ENCODE data around the gene STAMBPL1. TPM values are rescaled to one million over a fixed set of nuclear protein-coding genes. Genes with fewer than 3 reads are reported as not detected.

Gene STAMBPL1
- polyA plus RNA-seq, 1 of the 3 experiments (the other 2 are of a cell fraction) = 25.1 TPM

- Histone ChIP-seq H4K20me1 (ENCODE audit: insufficient read depth) (no peaks in the 10 kb centered on the region), H3K4me1 (ENCODE audit: control insufficient read depth in 1 of 2, insufficient read depth in 2 of 2, low read depth in 1 of 2, low read length in 1 of 2) (peaks cover 0 to 2% of the 10 kb centered on the region in 2 experiments; a peak in 1 of 4 replicates), H3K27me3 (ENCODE audit: insufficient read depth) (no peaks in the 10 kb centered on the region), H3K79me2 (ENCODE audit: insufficient read depth) (no peaks in the 10 kb centered on the region), H3K9me3 (no peaks in the 10 kb centered on the region), H3K4me2 (no peak overlapping the region), H3K27ac (ENCODE audit: low read depth in 2 of 2, low read length in 1 of 2) (no peak overlapping the region), H3F3A (replicated peaks; ENCODE audit: insufficient read depth) (no peaks in the 10 kb centered on the region), H3K9ac (no peak overlapping the region), H3K36me3 (replicated peaks in 1 of 2; ENCODE audit: control insufficient read depth in 1 of 2, insufficient read depth in 2 of 2, low read length in 1 of 2) (no peaks in the 10 kb centered on the region), H2AFZ (ENCODE audit: low read depth) (no peak overlapping the region), H3K4me3 (ENCODE audit: low read depth in 2 of 2, low read length in 1 of 2) (no peak overlapping the region), H3K9me2 (no peaks in the 10 kb centered on the region)
- POLR2A ChIA-PET = no interaction called here
- DNase-seq = no peak
- CTCF ChIA-PET = interaction anchor here (1.6 to 3.4 kb wide), 2 partner anchors 25 to 71 kb away, joined by 3 to 20 read pairs; no protein-coding TSS in a partner anchor
- WGBS (ENCODE audit: low lambda C conversion rate) = 93% methylated on average over 6 of the region's 6 CpGs
- TF ChIP-seq ZBTB33 (IDR thresholded peaks at IDR 0.05; ENCODE audit: borderline replicate concordance, low read depth) (no peak), RFX5 (IDR thresholded peaks at IDR 0.05; ENCODE audit: low read length) (no peak), EZH2phosphoT487 (IDR thresholded peaks at IDR 0.05; ENCODE audit: borderline replicate concordance, low read depth) (no peak), FOSL2 (IDR thresholded peaks at IDR 0.05; ENCODE audit: borderline replicate concordance, low read depth) (no peak), IRF3 (IDR thresholded peaks at IDR 0.05; ENCODE audit: low read depth, low read length) (no peak)
These were observed 78.7 kb downstream of the STAMBPL1 start for GRCh38 chr10:88958721-88959120.

GRCh38 chr10:88960802-88961201 lies 80.8 kb downstream of the STAMBPL1 start:
- H2AFZ ChIP-seq (ENCODE audit: low read depth) = no peak overlapping the region
- no peaks in the 10 kb centered on the region for H3K27me3 ChIP-seq (ENCODE audit: insufficient read depth)
- ChIA-PET POLR2A (no interaction called here), CTCF (no interaction called here)
- no peak overlapping the region for H3K27ac ChIP-seq (ENCODE audit: low read depth in 2 of 2, low read length in 1 of 2)
- no peaks in the 10 kb centered on the region for H3K9me2 ChIP-seq
- H3K4me3 ChIP-seq (ENCODE audit: low read depth in 2 of 2, low read length in 1 of 2) = no peak overlapping the region
- H4K20me1 ChIP-seq (ENCODE audit: insufficient read depth) = no peaks in the 10 kb centered on the region
- WGBS (ENCODE audit: low lambda C conversion rate) = 90% methylated on average over 1 of the region's 1 CpG
- H3K36me3 ChIP-seq (replicated peaks in 1 of 2; ENCODE audit: control insufficient read depth in 1 of 2, insufficient read depth in 2 of 2, low read length in 1 of 2) = no peaks in the 10 kb centered on the region
- H3K9ac ChIP-seq = no peak overlapping the region
- no peak for DNase-seq
- no peak for TF ChIP-seq MAX (IDR thresholded peaks at IDR 0.05; ENCODE audit: low read depth)
- no peak for TF ChIP-seq RFX5 (IDR thresholded peaks at IDR 0.05; ENCODE audit: low read length)
- no peak overlapping the region for H3K4me2 ChIP-seq
- no peaks in the 10 kb centered on the region for H3F3A ChIP-seq (replicated peaks; ENCODE audit: insufficient read depth)
- H3K9me3 ChIP-seq = no peaks in the 10 kb centered on the region
- no peaks in the 10 kb centered on the region for H3K4me1 ChIP-seq (ENCODE audit: control insufficient read depth in 1 of 2, insufficient read depth in 2 of 2, low read depth in 1 of 2, low read length in 1 of 2)
- no peaks in the 10 kb centered on the region for H3K79me2 ChIP-seq (ENCODE audit: insufficient read depth)

GRCh38 chr10:88961266-88961665 lies 81.2 kb downstream of the STAMBPL1 start:
- Histone ChIP-seq H2AFZ (ENCODE audit: low read depth) (no peak overlapping the region), H3K9me2 (no peaks in the 10 kb centered on the region), H3F3A (replicated peaks; ENCODE audit: insufficient read depth) (no peaks in the 10 kb centered on the region), H3K36me3 (replicated peaks in 1 of 2; ENCODE audit: control insufficient read depth in 1 of 2, insufficient read depth in 2 of 2, low read length in 1 of 2) (no peaks in the 10 kb centered on the region), H3K9me3 (no peaks in the 10 kb centered on the region), H3K4me3 (ENCODE audit: low read depth in 2 of 2, low read length in 1 of 2) (no peak overlapping the region), H3K27ac (ENCODE audit: low read depth in 2 of 2, low read length in 1 of 2) (no peak overlapping the region), H3K9ac (no peak overlapping the region), H3K4me2 (no peak overlapping the region), H3K79me2 (ENCODE audit: insufficient read depth) (no peaks in the 10 kb centered on the region), H3K4me1 (ENCODE audit: control insufficient read depth in 1 of 2, insufficient read depth in 2 of 2, low read depth in 1 of 2, low read length in 1 of 2) (no peaks in the 10 kb centered on the region), H3K27me3 (ENCODE audit: insufficient read depth) (no peaks in the 10 kb centered on the region), H4K20me1 (ENCODE audit: insufficient read depth) (no peaks in the 10 kb centered on the region)
- TF ChIP-seq MXI1 (IDR thresholded peaks at IDR 0.05; ENCODE audit: low read depth, low read length) = no peak
- no peak for TF ChIP-seq REST (IDR thresholded peaks at IDR 0.05; ENCODE audit: low read depth, low read length)
- no peak for TF ChIP-seq TEAD4 (IDR thresholded peaks at IDR 0.05; ENCODE audit: borderline replicate concordance, insufficient read depth)
- no peak for TF ChIP-seq RXRA (IDR thresholded peaks at IDR 0.05; ENCODE audit: borderline replicate concordance, low read depth)
- TF ChIP-seq TAF1 (IDR thresholded peaks at IDR 0.05; ENCODE audit: borderline replicate concordance, low read depth, low read length) = no peak
- ChIA-PET CTCF (no interaction called here), POLR2A (no interaction called here)
- no peak for DNase-seq

All from SK-N-SH (cell line).